ENCODE data around the gene CARD9. TPM values are rescaled to one million over a fixed set of nuclear protein-coding genes. Genes with fewer than 3 reads are reported as not detected.

The CARD9 gene
- total and polyA plus RNA-seq, 2 of the 4 experiments (the other 2 are of a cell fraction), result 0.36 to 1.9 TPM

GRCh38 chr9:136361754-136362449 lies 11.6 kb downstream of the CARD9 start:
- Histone ChIP-seq H3K27ac (ENCODE audit: insufficient read depth, low read length) (peak overlapping the region; percentile 83), H3K23ac (ENCODE audit: low read depth, low read length) (peak overlapping the region; percentile 90; the same call in 1 of the 2 replicates), H3K9me1 (ENCODE audit: insufficient read depth, low read length) (peaks cover 6% of the 10 kb centered on the region), H4K8ac (ENCODE audit: low read depth in 2 of 2, low read length in 2 of 2) (peak overlapping the region; percentile 87 to 90; a peak in 3 of 4 replicates), H3K9ac (ENCODE audit: low read depth, low read length) (peak overlapping the region; percentile 36), H3K36me3 (ENCODE audit: control insufficient read depth, insufficient read depth, low read length) (peaks cover 21% of the 10 kb centered on the region; the same call in 1 of the 2 replicates), H3K79me1 (ENCODE audit: low read depth in 1 of 2, low read length in 2 of 2) (peaks cover 3 to 33% of the 10 kb centered on the region in 2 experiments; a peak in 3 of 4 replicates), H4K20me1 (ENCODE audit: insufficient read depth, low read length) (no peaks in the 10 kb centered on the region; the same call in 1 of the 2 replicates), H4K5ac (ENCODE audit: low read depth, low read length) (peak overlapping the region; percentile 42), H3K56ac (ENCODE audit: extremely low read depth, insufficient read depth, low read length) (0 out of 2 replicates have a peak overlapping the region, but pooled peaks have one; percentile 9), H3K4me2 (ENCODE audit: low read depth, low read length) (peak overlapping the region; percentile 21; the same call in 1 of the 2 replicates), H2BK15ac (ENCODE audit: low read depth, low read length) (peak overlapping the region; percentile 62; the same call in 1 of the 3 replicates), H2AK9ac (replicated peaks; ENCODE audit: low read depth, low read length, poor library complexity) (peak overlapping the region; percentile 95), H3K4ac (ENCODE audit: low read depth, low read length) (peak overlapping the region; percentile 94), H2AFZ (replicated peaks; ENCODE audit: low read length, poor library complexity) (peak overlapping the region; percentile 80), H2AK5ac (ENCODE audit: low read depth, low read length) (peak overlapping the region; percentile 90; the same call in 1 of the 2 replicates), H3K9me3 (ENCODE audit: control insufficient read depth, insufficient read depth, low read length) (no peaks in the 10 kb centered on the region), H3K18ac (ENCODE audit: low read depth, low read length) (peak overlapping the region; percentile 21), H3K4me3 (ENCODE audit: insufficient read depth, low read depth, low read length) (no peak overlapping the region), H2BK5ac (ENCODE audit: low read depth, low read length, poor library complexity, severe bottlenecking) (peak overlapping the region; percentile 84), H3K4me1 (ENCODE audit: control insufficient read depth, insufficient read depth, low read length) (peaks cover 29% of the 10 kb centered on the region), H2BK20ac (ENCODE audit: low read depth, low read length) (peak overlapping the region; percentile 36; the same call in 1 of the 2 replicates), H3K14ac (replicated peaks; ENCODE audit: low read depth, low read length) (peak overlapping the region; percentile 56), H3K27me3 (ENCODE audit: control insufficient read depth, insufficient read depth, low read length) (no peaks in the 10 kb centered on the region), H4K91ac (ENCODE audit: insufficient read depth, low read depth, low read length) (peak overlapping the region; percentile 91), H2BK120ac (ENCODE audit: low read depth, low read length) (peak overlapping the region; percentile 82)
- ATAC-seq (ENCODE audit: low read depth), result no peak
- DNase-seq, result peak; percentile 30
- in situ Hi-C loops (cut with MboI; ENCODE audit: low sequenced_read_pairs) (no loop called here), dilution Hi-C loops (cut with HindIII; ENCODE audit: low sequenced_read_pairs, unreplicated experiment) (no loop called here), intact Hi-C loops (cut with micrococcal nuclease) (no loop called here)
- WGBS, 2 experiments (ENCODE audit: extremely low coverage in 2 of 2, insufficient read length in 1 of 2), result 74% methylated on average over 16 of the region's 26 CpGs; no CpG with 5 or more reads in 1 of the 2 experiments
- BruUV-seq (replicated peaks), result no TSS peak
- POLR2A ChIA-PET (ENCODE audit: unreplicated experiment), result no interaction called here
- CTCF ChIA-PET, result interaction anchor here (0.6 kb wide), 1 partner anchor 35 kb away, joined by 3 read pairs; the partner anchor contains the start of gene GPSM1
- TF ChIP-seq MXI1 (IDR thresholded peaks at IDR 0.05; ENCODE audit: borderline replicate concordance, low read depth, low read length) (no peak), NFE2L2 (IDR thresholded peaks at IDR 0.05; ENCODE audit: low read depth, low read length) (no peak), POLR2A (IDR thresholded peaks at IDR 0.05; ENCODE audit: low read depth, low read length) (no peak), CHD1 (IDR thresholded peaks at IDR 0.05; ENCODE audit: low read depth, low read length) (no peak), CEBPB (IDR thresholded peaks at IDR 0.05; ENCODE audit: low read depth, low read length) (no peak), MAZ (IDR thresholded peaks at IDR 0.05; ENCODE audit: borderline replicate concordance, low read depth, low read length) (no peak), SMC3 (IDR thresholded peaks at IDR 0.05; ENCODE audit: low read depth, low read length) (no peak), MAFK (IDR thresholded peaks at IDR 0.05; ENCODE audit: low read depth, low read length) (no peak), CTCF (conservative IDR thresholded peaks at IDR 0.05; ENCODE audit: low read depth, low read length) (no peak), BHLHE40 (IDR thresholded peaks at IDR 0.05; ENCODE audit: low read depth, low read length) (no peak), RFX5 (IDR thresholded peaks at IDR 0.05; ENCODE audit: low read depth, low read length) (no peak), FOS (IDR thresholded peaks at IDR 0.05; ENCODE audit: low read depth, low read length) (no peak)
- TF ChIP-seq, protein P1, sequence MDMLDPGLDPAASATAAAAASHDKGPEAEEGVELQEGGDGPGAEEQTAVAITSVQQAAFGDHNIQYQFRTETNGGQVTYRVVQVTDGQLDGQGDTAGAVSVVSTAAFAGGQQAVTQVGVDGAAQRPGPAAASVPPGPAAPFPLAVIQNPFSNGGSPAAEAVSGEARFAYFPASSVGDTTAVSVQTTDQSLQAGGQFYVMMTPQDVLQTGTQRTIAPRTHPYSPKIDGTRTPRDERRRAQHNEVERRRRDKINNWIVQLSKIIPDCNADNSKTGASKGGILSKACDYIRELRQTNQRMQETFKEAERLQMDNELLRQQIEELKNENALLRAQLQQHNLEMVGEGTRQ (IDR thresholded peaks at IDR 0.05; ENCODE audit: low read depth, low read length), result no peak
- TF ChIP-seq, protein P2, sequence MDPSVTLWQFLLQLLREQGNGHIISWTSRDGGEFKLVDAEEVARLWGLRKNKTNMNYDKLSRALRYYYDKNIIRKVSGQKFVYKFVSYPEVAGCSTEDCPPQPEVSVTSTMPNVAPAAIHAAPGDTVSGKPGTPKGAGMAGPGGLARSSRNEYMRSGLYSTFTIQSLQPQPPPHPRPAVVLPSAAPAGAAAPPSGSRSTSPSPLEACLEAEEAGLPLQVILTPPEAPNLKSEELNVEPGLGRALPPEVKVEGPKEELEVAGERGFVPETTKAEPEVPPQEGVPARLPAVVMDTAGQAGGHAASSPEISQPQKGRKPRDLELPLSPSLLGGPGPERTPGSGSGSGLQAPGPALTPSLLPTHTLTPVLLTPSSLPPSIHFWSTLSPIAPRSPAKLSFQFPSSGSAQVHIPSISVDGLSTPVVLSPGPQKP (IDR thresholded peaks at IDR 0.05; ENCODE audit: borderline replicate concordance, low read depth, low read length), result no peak

Data from IMR-90 (cell line).